Measurements from ENCODE around the gene TMED10.
A peak's percentile ranks its signal among the peaks of the same experiment; 100 is the strongest.

Gene TMED10

DNA sequence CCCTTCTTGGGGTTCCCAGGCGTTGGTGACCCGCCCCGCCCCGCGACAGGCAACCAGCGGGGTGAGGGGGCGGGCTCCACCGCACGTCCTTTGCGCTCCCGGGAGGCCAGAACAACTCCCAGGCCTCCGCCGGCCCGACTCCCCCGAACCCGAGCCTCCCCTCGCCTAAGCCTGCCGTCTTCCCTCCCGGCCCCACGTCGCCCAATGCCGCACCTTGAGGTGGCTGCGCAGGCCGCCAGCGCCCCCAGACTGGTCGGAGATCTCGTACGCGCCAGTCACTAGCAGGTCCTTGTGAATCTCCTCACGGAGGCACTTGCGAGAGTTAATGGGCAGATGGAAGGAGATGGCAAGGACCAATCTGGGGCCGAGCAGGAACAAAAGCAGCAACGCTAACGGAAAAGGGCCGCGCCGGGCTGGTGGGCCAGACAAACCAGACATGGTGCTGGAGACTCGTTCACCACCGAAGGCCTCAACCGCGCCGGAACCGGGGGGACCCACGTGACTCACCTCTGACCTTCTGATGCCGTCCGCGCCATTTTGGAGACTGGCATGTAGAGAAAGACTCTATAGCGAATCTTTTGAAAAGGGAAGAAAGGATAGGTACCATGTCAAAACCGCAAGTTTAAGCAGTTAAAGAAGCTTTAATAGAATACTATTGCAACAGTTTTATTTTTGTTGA lies at the start of gene TMED10:
Gene TMED10 (minus strand): TSS at position 471 of the 679 bp plus-strand sequence. CDS start 33 bp downstream, at position 438.
- DNase-seq, result peak; percentile 63 to 96

GRCh38 chr14:75224561-75224960 lies 48.1 kb upstream of the TMED10 start:
- no peak for DNase-seq

DNA sequence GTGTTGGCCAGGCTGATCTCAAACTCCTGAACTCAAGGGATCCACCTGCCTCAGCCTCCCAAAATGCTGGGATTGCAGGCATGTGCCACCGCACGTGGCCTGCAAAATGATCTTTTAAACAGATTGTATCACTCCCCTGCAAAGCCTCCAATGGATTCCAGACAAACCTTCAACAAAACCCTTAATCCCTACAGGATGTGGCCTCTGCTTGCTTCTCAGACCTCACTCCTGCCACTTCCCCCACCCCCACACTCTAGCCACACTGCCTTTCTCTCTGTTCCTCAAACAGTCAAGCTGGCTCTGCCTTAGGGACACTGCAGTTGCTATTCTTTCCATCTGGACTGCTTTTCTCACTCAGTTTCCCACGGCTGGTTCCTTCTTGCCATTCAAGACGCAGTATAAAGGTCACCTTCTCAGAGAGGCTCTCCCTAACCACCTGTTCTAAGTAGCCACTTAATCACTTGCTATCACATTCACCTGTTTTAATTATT lies 47.3 kb upstream of the TMED10 start:
- no peak for DNase-seq

GRCh38 chr14:75222208-75222701 lies 45.8 kb upstream of the TMED10 start:
- DNase-seq, result peak; percentile 19 to 32

- no peak for DNase-seq
These were observed 45.4 kb upstream of the TMED10 start for GRCh38 chr14:75221797-75222196.

GRCh38 chr14:75220156-75220555 lies 43.7 kb upstream of the TMED10 start:
- DNase-seq, result no peak

GRCh38 chr14:75217508-75218206 lies 41.2 kb upstream of the TMED10 start:
- no peak for DNase-seq

- no peak for DNase-seq
These were observed 40.1 kb upstream of the TMED10 start for GRCh38 chr14:75216427-75217006.

- DNase-seq, result no peak
These were observed 39.1 kb upstream of the TMED10 start for GRCh38 chr14:75215520-75215919.

DNA sequence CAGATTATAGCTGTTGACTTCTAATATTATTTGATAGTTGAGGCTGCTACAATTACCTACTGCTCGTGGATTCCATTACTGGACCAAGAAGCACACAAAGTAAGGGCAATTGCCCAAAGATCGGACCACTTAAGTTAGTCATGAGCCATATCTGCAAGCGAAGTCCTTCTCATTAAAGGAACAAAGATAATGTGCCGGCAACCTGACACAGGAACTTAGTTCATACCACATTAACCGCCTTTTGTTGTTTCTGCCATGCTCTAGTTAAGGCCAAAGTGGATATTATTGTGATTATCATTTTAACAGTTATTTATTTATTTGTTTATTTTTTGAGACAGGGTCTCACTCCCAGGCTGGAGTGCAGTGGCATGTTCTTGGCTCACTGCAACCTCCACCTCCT lies 38.1 kb upstream of the TMED10 start:
- DNase-seq, result no peak

GRCh38 chr14:75213172-75213571 lies 36.8 kb upstream of the TMED10 start:
- DNase-seq, result no peak

DNA sequence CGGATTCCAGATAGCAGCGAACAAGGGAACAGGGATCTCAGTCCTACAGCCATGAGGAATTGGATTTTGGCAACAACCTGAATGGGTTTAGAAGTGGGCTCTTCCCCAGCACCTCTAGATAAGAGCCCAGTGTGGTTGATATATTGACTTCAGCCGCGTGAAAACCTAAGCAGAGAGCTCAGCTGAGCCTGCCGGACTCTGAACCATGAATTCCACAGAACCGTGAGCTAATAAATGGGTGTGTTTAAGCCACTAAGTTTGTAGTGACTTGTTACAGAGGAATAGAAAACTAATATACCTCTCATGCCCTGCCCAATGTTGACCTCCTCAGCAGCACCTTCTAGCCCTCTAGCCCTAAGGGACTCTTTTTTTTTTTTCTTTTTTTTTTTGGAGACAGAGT lies 32.4 kb upstream of the TMED10 start:
- DNase-seq, result no peak

- DNase-seq, result no peak
These were observed 29.8 kb upstream of the TMED10 start for GRCh38 chr14:75206190-75206589.

DNA sequence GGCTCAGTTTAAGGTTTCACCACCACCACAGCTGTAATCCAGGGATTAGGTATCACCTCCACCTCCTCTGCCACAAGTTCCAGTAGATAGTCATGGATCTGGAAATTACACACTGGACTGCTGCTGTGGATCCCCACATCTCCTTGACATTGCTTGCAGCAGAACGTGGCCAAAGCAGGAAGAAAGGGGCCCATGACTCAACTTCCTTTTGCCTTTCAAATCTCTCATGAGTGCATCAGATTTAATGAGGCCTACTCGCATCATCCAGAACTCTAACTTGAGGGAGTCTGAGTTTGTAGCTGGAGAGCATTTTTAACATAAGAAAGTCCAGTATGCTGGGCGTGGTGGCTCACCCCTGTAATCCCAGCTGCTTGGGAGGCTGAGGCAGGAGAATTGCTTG lies 29.2 kb upstream of the TMED10 start:
- DNase-seq, result peak in 1 of 2 experiments; percentile 34

- no peak for DNase-seq
These were observed 27.7 kb upstream of the TMED10 start for GRCh38 chr14:75204116-75204515.

DNA sequence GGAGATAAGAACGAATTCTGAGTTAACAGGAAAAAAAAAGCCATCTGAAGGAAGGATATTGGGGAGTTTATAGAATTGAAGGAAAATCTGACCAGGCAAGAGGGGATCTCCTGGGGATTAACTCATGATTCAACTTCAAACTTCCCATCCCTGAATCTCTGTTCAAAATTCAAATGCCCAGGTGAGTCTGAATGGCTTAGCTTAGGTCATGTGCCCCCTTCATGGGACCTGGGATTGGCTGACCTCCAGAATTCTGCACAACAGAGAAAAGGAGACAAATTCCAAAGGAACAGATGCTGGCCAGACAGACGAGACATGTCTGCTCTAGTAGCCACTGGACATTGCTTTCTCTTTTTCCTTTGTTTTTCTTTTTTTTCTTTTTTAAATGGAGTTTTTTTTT lies 26.2 kb upstream of the TMED10 start:
- DNase-seq, result no peak

DNA sequence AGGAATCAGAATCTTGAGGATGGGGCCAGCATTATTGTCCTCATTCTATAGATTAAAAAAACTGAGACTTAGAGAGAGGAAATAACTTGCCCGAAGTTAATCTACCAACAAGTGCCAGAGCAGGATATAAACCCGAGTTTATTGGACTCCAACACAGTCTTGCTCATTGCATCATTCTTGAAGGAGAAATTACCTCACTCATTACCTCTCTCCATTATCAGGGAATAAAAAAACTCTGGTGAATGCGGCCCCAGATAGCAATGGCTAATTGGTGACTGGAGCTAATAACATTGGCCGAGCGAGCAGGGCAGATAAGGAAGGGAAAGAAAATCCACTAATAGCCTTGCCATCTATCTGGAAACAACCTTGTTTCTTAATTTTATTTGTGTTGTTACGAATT lies 24.7 kb upstream of the TMED10 start:
- no peak for DNase-seq

GRCh38 chr14:75200451-75200850 lies 24.0 kb upstream of the TMED10 start:
- DNase-seq, result no peak

DNA sequence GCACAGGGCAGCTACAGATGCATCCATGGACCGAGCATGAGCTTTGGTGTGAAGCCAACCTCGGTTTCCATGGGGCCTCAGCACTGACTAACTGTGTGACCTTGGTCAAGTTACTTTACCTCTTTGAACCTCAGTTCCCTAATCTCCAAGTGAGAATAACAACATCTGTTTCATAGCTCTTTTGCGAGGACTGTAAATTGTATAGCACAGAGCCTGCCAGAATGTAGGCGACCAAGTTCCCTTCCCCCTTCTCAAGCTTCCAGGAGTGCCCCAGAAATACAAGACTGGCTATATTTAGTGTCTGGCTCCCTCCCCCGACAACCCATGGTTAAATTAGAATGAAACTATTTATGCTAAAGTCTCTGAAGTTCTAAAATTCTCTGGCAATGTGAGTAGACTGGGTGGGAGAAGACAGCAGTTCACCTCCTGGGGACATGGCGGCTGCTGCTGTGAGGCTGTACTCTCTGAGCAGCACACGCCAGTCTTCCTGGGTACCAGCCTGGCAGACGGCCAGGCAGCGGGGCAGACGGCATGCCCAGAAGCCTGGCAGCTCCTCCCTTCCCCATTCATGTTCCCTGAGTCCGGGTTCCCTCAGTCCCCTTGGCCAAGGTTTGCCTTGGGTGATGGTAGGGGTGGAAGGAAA lies 22.0 kb upstream of the TMED10 start:
- DNase-seq, result no peak

- DNase-seq, result no peak
These were observed 20.9 kb upstream of the TMED10 start for GRCh38 chr14:75197338-75197737.

GRCh38 chr14:75196468-75196867 lies 20.1 kb upstream of the TMED10 start:
- DNase-seq, result no peak

DNA sequence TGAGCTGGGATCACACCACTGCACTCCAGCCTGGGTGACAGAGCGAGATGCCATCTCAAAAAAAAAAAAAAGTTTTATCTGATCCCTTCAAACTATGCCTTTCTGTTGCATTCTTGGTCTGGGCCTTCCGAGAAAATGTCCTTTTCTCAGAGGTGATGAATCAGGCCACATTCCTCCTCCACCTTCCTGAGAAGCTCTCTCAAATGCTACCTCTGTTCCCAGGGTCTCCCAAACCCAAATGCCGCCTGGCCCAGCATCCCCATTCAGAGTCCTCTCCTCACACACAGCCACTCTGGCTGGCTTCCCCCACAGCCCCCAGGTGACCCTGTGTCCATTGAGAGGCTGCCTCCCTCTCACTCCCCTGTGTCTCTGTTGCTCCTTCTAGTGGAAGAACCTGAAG lies 19.7 kb upstream of the TMED10 start:
- no peak for DNase-seq

DNA sequence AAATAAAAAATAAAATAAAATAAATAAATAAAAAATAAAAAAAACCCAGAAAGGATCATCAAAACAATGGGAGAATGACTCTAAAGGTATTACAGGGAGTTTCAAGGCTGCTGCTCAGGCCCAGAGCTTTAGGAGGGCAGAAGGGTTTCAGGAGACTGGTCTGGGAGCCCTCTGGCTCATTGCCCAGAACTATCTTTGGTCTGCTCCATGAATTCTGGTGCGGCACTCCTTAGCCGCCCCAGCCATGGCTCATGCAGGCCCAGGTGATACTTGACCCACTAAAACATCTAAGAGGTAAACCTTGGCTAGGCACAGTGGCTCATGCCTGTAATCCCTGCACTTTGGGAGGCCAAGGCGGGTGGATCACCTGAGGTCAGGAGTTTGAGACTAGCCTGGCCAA lies 14.7 kb upstream of the TMED10 start:
- DNase-seq, result no peak
